Left renal cortex interstitium (tissue), 4 donors: ENCODE measurements around the gene NECTIN4. TPM values are rescaled to one million over a fixed set of nuclear protein-coding genes. Genes with fewer than 3 reads are reported as not detected.
"Not testable (repeated sequence)": the region's sequence is repeated elsewhere in the genome, so short reads cannot be mapped to it uniquely, and the experiment has no call there.

Source experiments
- DNase-seq, 4 donors: peaks; one replicate each; pipeline ENCODE4 v3.0.0-alpha.2; 2013; ENCODE audit warnings: low read depth in 4 of 4, low spot score in 2 of 4, missing footprints in 1 of 4
- polyA plus RNA-seq, 4 donors: library from polyadenylated mRNA; unstranded; fragments of 120-200 nt; gene quantifications; one replicate each; pipeline ENCODE4 v1.2.1, GENCODE V29; 2013; ENCODE audit not compliant: insufficient read length in 4 of 4

The NECTIN4 gene
- 1 to 10 TPM; 2.1 to 4.8 (median 4.3) TPM for polyA plus RNA-seq

GRCh38 chr1:161089251-161089924, at the start of gene NECTIN4:
NECTIN4 (minus strand) TSS chr1:161089558; CDS start chr1:161089296, 262 bp downstream.
- peak in 1 of 4 donors; percentile 19 for DNase-seq

GRCh38 chr1:161138431-161138830, 49.1 kb upstream of the NECTIN4 start:
- DNase-seq: peak in 1 of 4 donors; percentile 16

GRCh38 chr1:161137881-161138280, 48.5 kb upstream of the NECTIN4 start:
- DNase-seq: no peak

- DNase-seq: no peak
These were observed 43.9 kb upstream of the NECTIN4 start for GRCh38 chr1:161133220-161133740.

GRCh38 chr1:161132410-161133219, 43.3 kb upstream of the NECTIN4 start, which contains the start of gene DEDD:
DEDD (minus strand) TSS chr1:161132667; CDS start chr1:161124462, 8,205 bp downstream.
- DNase-seq: peak; percentile 76 to 90 (median 88)

- DNase-seq: peak in 1 of 4 donors; percentile 48
These were observed 42.4 kb upstream of the NECTIN4 start for GRCh38 chr1:161131523-161132409.

GRCh38 chr1:161130266-161130665, 40.9 kb upstream of the NECTIN4 start:
- DNase-seq: no peak

- DNase-seq: no peak
These were observed 39.4 kb upstream of the NECTIN4 start for GRCh38 chr1:161128591-161129420.

GRCh38 chr1:161127649-161128048, 38.3 kb upstream of the NECTIN4 start:
- no peak for DNase-seq

- DNase-seq: no peak
These were observed 33.6 kb upstream of the NECTIN4 start for GRCh38 chr1:161122967-161123366.

- DNase-seq: no peak
These were observed 32.5 kb upstream of the NECTIN4 start for GRCh38 chr1:161121834-161122233.

- DNase-seq: no peak
These were observed 31.8 kb upstream of the NECTIN4 start for GRCh38 chr1:161121042-161121650.

GRCh38 chr1:161119092-161119903, 29.9 kb upstream of the NECTIN4 start:
- no peak for DNase-seq

GRCh38 chr1:161117759-161118581, 28.6 kb upstream of the NECTIN4 start, which contains the start of the genes NIT1 and PFDN2:
NIT1 (plus strand) TSS chr1:161118105; CDS start chr1:161118177, 72 bp downstream.
PFDN2 (minus strand) TSS chr1:161118037; CDS start chr1:161118026, 11 bp downstream.
- DNase-seq: peak in 3 of 4 donors; percentile 79 to 82 (median 80)

- DNase-seq: not testable (repeated sequence)
These were observed 26.6 kb upstream of the NECTIN4 start for GRCh38 chr1:161115961-161116360.

- DNase-seq: no peak
These were observed 25.9 kb upstream of the NECTIN4 start for GRCh38 chr1:161115132-161115711.

GRCh38 chr1:161114556-161114955, 25.2 kb upstream of the NECTIN4 start:
- no peak for DNase-seq
